Caki2 (cell line): Measurements from ENCODE around the gene MARCKSL1. TPM values are rescaled to one million over a fixed set of nuclear protein-coding genes. Genes with fewer than 3 reads are reported as not detected.

Experiments
- DNase-seq: peaks from one replicate; pipeline ENCODE4 v3.0.0-alpha.2; 2015; ENCODE audit warnings: low read depth
- in situ Hi-C: cut with HindIII; loops from 2 replicates; pipeline ENCODE4 v1.10.0; 2016; ENCODE audit warnings: low sequenced_read_pairs, low pct_unique_long_range_greater_than_20kb, mixed read lengths
- total RNA-seq: library from RNA; depleted of rRNA; stranded (reverse); fragments of >200 nt; shearing (Covaris generic); gene quantifications from 2 replicates; pipeline ENCODE4 v1.2.3, GENCODE V29; 2014; ENCODE audit warnings: low replicate concordance; rRNA removed

The MARCKSL1 gene, protein sequence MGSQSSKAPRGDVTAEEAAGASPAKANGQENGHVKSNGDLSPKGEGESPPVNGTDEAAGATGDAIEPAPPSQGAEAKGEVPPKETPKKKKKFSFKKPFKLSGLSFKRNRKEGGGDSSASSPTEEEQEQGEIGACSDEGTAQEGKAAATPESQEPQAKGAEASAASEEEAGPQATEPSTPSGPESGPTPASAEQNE
- 7.1 and 12.0 TPM in 2 replicates for total RNA-seq

GRCh38 chr1:32335790-32336590 is at the start of gene MARCKSL1:
MARCKSL1 (minus strand) TSS chr1:32336233; CDS start chr1:32336033, 200 bp downstream.
- in situ Hi-C loops = no loop called here
- peak; percentile 48 for DNase-seq

DNA sequence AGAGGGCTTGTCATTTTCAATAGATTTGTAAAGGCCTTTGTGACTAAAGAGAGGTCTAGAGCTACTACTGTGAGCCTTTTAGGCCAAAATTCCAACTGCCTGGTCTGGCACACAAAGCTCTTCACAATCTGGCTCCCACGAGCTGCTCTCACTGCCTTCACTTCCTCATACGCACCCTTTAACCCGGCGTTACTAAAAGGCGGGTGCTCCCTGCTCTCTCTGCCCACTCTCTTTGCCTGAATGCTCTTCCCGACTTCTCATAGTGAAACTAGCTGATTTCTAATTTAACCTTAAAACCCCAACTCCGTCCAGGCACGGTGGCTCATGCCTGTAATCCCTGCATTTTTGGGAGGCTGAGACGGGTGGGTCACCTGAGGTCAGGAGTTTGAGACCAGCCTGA is 44.0 kb upstream of the MARCKSL1 start:
- in situ Hi-C loops = no loop called here
- no peak for DNase-seq

GRCh38 chr1:32377541-32378220 is 41.6 kb upstream of the MARCKSL1 start:
- in situ Hi-C loops = no loop called here

GRCh38 chr1:32376199-32376598 is 40.2 kb upstream of the MARCKSL1 start:
- in situ Hi-C loops = no loop called here
- no peak for DNase-seq

More at GRCh38 chr1:32377541-32378220, 41.6 kb upstream of the MARCKSL1 start:
- no peak for DNase-seq

- DNase-seq = no peak
- in situ Hi-C loops = no loop called here
These were observed 38.1 kb upstream of the MARCKSL1 start for GRCh38 chr1:32373996-32374592.

DNA sequence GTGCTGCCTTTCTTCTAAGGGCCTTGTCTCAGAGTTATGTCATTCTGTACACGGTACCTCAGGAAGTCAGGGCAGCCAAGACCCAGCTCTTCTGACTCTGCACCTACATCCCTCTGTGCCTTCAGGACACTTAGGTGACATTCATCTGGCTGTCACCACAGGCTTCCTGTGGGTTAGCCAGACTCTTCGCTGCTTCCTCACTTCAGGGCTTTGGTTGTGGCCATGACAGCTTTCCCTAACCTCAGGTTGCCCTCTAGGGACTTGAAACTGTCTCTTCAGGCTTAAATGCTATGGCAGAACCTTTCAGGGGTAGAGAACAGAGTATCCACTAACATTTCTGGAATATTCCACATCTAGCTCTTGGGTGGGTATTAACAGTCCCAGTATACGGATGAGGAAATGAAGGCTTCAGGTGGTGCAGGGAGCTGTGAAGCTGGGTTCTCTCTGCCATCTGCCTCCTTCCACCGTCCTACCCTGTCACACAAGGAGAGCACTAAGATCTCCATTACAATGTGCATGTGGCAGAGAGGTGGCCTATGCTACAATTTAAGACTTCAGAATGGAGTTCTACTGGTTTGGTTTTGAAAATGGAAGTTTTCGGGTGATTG is 36.2 kb upstream of the MARCKSL1 start:
- DNase-seq = no peak
- in situ Hi-C loops = no loop called here

- no peak for DNase-seq
- in situ Hi-C loops = no loop called here
These were observed 32.0 kb upstream of the MARCKSL1 start for GRCh38 chr1:32367912-32368635.

DNA sequence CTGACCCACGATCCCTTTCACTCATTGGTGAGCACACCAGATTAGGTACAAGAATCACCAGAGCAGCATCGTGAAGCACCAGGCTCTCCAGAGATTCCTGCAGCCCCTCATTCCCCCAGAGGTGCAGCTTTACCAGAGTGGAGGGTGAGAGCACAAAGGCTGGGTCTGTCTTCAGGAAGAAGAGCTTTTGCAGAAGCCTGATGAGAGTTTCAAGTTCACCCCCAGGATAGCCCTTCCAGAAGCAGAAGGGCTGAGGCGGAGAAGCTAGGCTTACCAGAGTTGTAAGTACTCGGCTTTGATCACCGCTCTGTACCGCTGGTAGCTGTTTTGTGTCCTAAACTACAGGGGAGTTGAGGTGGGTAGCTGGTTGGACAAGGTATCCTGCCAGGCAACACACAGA is 29.4 kb upstream of the MARCKSL1 start:
- no peak for DNase-seq
- in situ Hi-C loops = no loop called here

- in situ Hi-C loops = no loop called here
- no peak for DNase-seq
These were observed 28.8 kb upstream of the MARCKSL1 start for GRCh38 chr1:32364836-32365235.

GRCh38 chr1:32363713-32364112 is 27.7 kb upstream of the MARCKSL1 start:
- in situ Hi-C loops = no loop called here
- DNase-seq = no peak

DNA sequence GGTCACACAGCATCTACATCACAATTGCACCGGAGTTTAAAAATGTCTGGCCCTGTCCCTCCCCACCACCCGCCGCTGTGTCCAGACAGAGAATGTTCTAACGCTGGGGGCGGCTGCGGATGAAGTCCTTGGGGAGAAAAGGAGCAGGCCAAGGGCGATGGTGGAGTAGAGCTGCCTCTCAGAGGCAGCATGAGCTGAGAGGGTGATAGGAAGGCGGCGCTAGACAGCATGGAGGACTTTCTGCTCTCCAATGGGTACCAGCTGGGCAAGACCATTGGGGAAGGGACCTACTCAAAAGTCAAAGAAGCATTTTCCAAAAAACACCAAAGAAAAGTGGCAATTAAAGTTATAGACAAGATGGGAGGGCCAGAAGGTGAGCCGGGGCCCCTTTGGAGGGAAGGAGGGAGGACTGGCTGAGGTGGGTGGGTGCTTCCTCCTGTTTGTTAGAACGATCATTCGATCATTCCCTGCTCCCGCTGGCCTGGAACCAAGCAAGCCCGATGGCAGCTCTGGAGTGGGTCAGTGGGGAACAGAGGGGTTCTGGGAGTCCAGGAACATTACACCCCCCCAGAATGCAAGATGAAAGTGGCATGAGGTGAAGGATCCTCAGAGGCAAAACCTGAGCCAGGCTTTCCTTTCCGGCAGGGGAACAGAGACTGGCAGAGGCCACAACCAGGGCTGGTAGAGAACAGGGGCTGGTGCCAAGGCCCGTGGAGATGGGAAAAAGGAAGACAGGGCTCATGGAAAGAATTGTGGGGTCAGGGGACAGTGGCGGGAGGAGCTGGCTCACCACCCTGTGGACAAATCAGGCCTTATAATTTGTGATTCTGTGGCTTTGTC is 26.7 kb upstream of the MARCKSL1 start, which contains the start of the genes FAM229A and TSSK3:
TSS of gene FAM229A (minus strand) at position 12 of the 840 bp plus-strand sequence. CDS start 394 bp downstream, outside the sequence.
TSS of gene TSSK3 (plus strand) at position 66 of the 840 bp plus-strand sequence. CDS start at position 229, 163 bp downstream.
- in situ Hi-C loops = no loop called here
- DNase-seq = no peak

DNA sequence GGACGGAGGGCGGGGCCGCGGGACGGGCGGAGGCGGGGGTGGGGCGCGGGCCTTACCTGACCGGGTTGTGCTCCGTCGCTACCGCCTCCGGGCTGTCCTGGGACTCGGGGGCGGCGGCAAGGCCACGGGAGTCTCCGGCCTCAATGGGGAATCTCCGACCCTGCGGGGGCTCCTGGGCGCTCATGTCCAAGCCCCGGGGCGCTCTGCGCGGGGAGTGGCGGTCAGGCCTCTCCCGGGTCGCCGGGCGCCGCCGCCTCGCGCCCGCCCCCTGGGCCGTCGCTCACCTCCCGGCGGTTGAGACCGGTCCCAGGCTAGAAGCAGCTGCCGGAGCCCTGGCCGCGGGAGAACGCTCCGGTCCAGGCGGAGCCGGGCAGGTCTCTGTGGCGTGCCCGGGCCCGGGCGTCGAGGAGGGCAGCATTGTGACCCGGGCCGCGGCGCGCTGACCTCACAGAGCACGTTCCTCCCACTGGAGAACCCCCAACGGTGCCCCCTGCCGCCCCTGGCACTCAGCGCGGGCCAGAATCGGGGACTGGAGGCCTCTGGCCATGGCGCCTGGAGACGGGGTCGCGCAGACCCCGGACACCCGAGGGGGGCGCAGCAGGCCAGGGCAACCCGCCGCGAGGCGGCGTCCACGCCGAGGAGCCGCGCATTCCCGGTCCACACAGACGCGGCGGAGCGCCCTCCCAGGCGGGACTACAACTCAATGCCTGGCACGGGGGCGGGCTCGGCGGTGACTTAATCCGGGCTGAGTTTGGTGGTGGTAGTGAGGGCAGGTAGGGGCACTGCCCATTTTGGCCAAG is 25.8 kb upstream of the MARCKSL1 start:
- in situ Hi-C loops = no loop called here

GRCh38 chr1:32361308-32361673 is 25.3 kb upstream of the MARCKSL1 start:
- DNase-seq = no peak

More for the DNA sequence above, 25.8 kb upstream of the MARCKSL1 start:
- no peak for DNase-seq

DNA sequence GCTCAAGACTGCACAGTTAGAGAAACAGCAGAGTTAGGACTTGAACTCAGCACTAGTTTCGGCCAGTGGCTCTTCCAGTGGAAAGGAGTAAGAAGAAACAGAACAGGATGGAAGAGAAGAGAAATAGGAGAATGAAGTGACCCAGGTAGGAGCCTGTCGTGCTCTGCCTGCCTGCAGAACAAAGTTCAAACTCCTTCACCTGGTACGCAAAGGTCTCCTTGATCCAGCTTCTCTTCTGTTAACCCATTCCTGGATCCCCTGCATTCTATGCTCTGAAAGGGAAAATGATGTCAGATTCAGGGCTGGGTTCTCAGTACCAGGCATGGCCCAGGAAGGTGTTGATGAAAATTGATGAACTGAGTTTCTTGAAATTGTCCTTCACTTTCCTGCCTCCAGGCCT is 22.4 kb upstream of the MARCKSL1 start:
- no peak for DNase-seq
- in situ Hi-C loops = no loop called here

More at GRCh38 chr1:32361308-32361673, 25.3 kb upstream of the MARCKSL1 start:
- in situ Hi-C loops = no loop called here

DNA sequence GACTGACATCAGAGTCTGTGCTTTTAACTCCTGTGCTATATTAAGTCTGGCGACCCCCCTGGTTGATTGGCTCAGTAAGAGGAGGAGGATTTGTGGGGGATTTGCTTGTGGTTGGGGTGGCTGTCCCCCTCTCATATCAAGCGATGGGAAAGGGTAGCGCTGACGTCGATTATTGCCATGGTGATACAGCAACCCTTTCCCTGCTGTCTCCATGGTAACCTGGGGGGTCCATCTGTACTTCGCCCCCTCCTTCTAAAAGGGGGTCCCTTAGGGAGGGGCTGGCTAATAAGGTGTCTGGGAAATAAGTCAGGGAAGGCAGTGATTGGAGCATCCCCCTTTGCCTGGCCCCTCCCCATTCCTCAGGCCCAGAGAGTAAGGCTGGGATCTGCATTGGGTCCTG is 21.6 kb upstream of the MARCKSL1 start:
- in situ Hi-C loops = no loop called here
- DNase-seq = no peak

DNA sequence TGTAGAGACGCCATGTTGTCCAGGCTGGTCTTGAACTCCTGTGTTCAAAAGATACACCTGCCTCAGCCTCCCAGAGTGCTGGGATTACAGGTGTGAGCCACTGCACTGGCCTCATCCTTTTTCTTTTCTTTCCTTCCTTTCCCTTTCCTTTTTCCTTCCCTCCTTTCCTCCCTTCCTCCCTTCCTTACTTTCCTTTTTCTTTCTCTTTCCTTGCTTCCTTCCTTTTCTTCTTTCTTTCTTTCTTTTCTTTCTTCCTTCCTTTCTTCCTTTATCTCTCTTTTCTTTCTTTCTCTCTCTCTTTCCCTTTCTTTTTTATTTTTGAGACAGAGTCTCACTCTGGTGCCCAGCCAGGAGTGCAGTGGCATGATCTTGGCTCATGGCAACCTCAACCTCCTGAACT is 20.4 kb upstream of the MARCKSL1 start:
- in situ Hi-C loops = no loop called here
- DNase-seq = no peak
